ENCODE measurements around the gene NBPF11. TPM values are rescaled to one million over a fixed set of nuclear protein-coding genes. Genes with fewer than 3 reads are reported as not detected.
"Not testable (repeated sequence)": the region's sequence is repeated elsewhere in the genome, so short reads cannot be mapped to it uniquely, and the experiment has no call there.

The NBPF11 gene
- total RNA-seq, 4 donors from 2014 or later, result 10.0 to 27.3 (median 18.7) TPM

DNA sequence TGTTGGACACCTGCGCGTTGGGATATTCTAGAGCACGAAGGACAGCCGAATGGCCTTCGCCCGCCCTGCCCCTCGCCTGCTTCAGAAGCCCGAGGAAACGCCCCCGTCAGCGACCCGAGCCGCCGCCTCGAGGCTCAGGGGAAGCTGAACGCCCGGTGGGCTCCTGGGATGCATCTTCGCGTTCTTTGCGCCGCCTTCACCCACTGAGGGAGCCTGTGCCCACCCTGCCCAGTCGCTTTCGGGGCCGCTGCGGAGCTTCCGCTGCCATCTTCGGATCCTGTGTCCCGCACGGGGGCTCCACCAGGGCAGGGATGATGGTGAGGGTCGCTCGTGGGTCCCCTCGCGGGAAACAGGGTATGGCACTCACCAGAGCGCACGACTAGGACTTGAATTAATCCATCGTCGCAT is 91.8 kb downstream of the NBPF11 start:
- peak overlapping the region in 3 of 4 donors; percentile 18 to 47 (median 22) for H3K4me3 ChIP-seq
- in situ Hi-C loops (cut with MboI; ENCODE audit: low pct_ligation_motif_present in 1 of 4, low pct_unique_long_range_greater_than_20kb in 1 of 4, low sequenced_read_pairs in 3 of 4); H3K4me1 ChIP-seq; intact Hi-C loops (cut with DNase I; ENCODE audit: low total_unique reads); DNase-seq; H3K36me3 ChIP-seq; H3K27ac ChIP-seq; H3K9me3 ChIP-seq: not testable (repeated sequence)
- 0% methylated on average over 4 of the region's 37 CpGs; no CpG with 5 or more reads in 1 of the 2 donors for WGBS, 2 donors (ENCODE audit: low coverage in 1 of 2)
- H3K27me3 ChIP-seq, result peaks cover 11% of the 10 kb centered on the region

- WGBS, 2 donors (ENCODE audit: low coverage in 1 of 2), result 65% methylated on average over 5 of the region's 5 CpGs; no CpG with 5 or more reads in 1 of the 2 donors
- H3K4me1 ChIP-seq; H3K27ac ChIP-seq; H3K36me3 ChIP-seq; H3K4me3 ChIP-seq; in situ Hi-C loops (cut with MboI; ENCODE audit: low pct_ligation_motif_present in 1 of 4, low pct_unique_long_range_greater_than_20kb in 1 of 4, low sequenced_read_pairs in 3 of 4); intact Hi-C loops (cut with DNase I; ENCODE audit: low total_unique reads); H3K9me3 ChIP-seq: not testable (repeated sequence)
- H3K27me3 ChIP-seq, result peaks cover 11% of the 10 kb centered on the region
- DNase-seq, result peak; percentile 14
Observed at GRCh38 chr1:148057384-148057783, 94.7 kb downstream of the NBPF11 start.

Small RNAs within 50 kb of the gene (small RNA-seq; reads per million reads assigned to genes)
- 0 reads per million in 4 donors for gene RNA5SP57

Other genes starting within 250 kb of the NBPF11 start
- gene GJA8, start 249.5 kb downstream of the NBPF11 start, total RNA-seq, result not detected
- 10 to 100 TPM in 2 of 4 donors, 1 to 10 TPM in 2; 5.0 to 30.8 (median 12.5) TPM for gene GPR89B, start 223.9 kb downstream of the NBPF11 start, total RNA-seq

Measured in transverse colon (tissue), 4 donors.